Activated effector memory CD4-positive, alpha-beta T cell treated with Interleukin-2 at 50 U/mL for 16 hours (primary cell): ENCODE data around the gene TMEM63B.
"Not testable (repeated sequence)": the region's sequence is repeated elsewhere in the genome, so short reads cannot be mapped to it uniquely, and the experiment has no call there.

ENCODE experiments used
- DNase-seq: peaks from one replicate; pipeline ENCODE4 v3.0.0-alpha.2; 2020

The TMEM63B gene

DNA sequence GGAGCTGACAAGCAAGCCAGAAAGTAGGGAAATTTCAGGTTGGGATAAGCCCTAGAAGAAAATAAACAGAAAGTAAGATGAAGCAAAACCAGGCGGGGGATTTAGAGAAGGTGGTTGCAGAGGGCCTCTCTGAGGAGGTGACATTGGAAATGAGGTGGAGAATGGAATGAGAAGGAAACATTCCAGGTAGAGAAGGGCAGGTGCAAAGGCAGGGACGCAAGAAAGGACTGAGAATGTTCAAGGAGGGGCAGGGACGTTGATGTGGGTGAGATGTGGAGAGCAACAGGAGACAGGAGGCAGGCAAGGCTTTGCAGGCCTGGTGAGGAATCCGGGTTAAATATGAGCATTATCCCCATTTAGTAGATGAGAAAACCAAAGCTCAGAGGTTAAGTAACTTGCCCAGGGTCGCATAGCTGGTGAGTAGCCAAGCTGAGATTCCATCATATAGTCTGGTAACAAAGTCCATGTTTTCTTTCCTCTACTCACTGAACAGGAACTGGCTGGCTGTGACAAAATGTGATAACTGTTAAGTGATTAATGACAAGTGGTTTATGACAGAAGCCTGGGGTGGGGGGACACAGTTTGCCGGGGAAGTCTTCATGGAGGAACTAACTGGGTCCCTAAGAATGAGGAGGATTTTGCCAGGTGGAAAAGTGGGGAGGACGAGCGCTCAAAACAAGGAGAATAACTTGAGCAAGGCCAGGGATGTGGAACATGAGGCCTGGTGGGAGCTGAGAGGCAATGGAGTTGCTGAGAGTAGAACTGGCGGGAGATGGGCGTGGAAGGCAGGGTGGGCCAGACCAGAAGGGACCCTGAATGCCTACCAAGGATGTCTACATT is 32.7 kb upstream of the TMEM63B start:
- no peak for DNase-seq

DNA sequence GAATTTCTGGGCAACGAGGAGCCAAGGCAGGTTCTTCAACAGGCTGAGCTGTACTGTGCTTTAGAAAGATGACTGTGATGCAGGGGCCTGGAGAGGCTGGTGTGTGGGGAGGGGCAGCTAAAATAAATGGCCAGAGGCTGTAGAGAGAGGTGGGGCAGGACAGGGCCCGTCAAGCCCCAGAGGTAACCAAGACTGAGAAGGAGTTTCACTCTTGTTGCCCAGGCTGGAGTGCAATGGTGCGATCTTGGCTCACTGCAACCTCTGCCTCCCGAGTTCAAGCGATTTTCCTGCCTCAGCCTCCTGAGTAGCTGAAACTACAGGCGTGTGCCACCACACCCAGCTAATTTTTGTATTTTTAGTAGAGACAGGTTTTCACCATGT is 32.1 kb upstream of the TMEM63B start:
- not testable (repeated sequence) for DNase-seq

DNA sequence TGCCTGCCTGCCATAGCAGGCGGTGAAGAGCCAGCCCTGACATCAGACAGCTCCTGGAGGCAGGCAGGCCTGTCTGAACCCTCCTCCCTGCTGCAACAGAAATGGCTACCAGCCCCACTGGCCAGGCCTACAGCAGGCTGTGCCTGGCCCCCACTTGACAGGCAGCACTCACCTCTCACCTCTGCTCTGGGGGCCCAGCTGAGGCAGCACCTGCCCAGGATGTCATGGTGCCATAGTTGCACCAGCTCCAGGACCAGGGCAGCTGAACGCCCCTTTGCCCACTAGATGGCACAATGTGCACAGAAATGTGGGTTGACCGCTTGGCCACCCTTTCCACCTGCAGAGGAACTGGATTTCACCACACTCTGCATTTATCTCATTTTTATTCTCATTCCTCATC is 30.7 kb upstream of the TMEM63B start:
- peak; percentile 55 for DNase-seq

DNA sequence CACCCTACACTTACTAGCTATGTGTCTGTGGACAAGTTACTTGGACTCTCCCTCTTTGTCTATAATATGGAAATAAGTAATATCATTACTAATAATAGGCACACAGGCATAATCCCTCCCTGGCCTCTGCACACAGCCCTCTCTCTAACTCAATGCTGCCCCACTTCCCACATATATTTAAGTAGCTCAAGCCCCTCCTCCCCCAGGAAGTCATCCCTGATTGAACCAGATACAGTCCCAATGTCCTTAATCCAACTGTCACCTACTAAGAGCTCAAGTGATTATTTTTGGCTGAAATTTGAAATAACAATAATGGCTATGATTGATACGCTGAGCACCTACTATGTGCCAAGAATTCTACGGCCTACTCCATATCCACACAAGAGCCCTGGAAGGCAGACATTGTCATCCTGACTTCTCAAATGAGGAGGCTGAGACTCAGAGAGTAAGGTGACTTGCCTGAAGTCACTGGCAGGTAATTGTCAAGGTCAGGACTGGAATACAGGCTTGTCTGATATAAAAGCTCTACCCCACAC is 29.5 kb upstream of the TMEM63B start:
- no peak for DNase-seq

DNA sequence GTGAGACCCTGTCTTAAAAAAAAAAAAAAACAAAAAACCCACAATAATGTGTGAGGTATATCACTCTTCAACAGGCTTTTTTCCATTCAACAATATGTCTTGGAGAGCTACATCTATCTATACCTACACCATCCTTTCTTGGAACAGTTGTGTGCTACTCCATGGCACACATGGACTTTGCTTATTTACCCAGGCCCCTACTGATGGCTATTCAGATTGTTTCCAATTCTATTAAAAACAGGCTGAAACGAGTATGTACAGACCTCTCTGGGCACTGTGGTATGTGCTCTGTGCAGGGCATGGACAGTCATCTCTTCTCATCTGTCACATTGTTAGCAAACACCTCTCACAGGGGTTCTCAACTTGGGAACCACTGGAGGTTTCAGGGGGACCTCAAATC is 28.2 kb upstream of the TMEM63B start:
- DNase-seq = no peak

DNA sequence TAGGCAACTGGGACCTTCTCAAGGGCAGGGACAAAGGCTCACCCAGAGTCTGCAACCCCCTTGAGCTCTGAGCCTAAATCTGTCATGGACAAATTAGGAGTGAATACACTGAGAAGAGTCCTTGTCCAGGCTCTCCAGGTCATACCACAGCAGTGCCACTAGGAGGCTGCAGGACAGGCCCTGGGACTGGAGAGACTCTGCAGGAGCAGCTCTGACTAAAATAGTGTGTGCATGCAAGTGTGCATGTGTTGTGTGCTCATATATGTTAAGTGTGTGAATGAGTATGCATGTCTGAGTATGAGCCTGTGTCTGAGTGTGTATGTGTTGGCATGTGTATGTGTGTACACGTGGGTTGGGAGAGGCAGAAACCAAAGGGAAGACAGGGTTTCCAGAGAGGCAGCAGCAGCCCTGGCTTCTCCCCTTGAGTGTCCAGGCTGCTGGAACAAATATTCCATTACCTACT is 27.2 kb upstream of the TMEM63B start:
- no peak for DNase-seq

DNA sequence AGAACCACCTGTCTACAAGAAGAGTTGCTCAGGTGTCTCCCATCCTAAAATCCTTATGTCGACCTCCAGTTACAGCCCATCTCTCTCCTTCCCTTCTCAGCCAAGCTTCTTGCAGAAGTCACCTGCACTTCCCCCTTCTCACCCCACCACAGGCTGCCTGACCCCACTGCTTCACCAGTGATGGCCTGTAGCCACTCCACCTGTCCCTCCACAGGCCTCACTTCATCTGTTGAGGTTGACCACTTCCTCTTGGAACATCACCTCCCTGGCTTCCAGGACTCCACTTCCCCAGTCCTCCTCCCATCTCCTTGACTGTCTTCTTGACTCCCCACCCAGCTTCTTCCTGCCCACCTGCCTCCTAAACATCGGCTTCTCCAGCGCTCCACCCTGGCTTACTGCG is 25.5 kb upstream of the TMEM63B start:
- DNase-seq = no peak

DNA sequence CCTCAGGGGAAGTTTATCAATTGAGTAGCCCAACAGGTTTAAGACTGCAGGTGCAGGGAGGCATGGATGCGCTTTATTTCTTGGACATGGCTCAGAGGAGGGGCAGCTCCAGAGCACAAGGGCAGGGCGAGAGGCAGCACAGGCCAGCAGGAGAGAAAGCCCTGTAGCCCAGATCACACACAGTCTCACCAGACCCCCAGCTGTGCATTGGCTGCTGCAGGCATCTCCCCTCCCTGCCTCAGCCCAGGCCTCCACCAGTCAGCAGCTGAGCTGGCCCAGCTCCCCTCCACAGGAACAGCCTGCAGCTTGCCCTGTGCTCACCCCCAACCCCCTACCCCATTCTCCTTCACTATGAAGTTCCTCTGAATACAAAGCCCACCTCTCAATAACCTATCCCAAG is 24.8 kb upstream of the TMEM63B start:
- DNase-seq = no peak

DNA sequence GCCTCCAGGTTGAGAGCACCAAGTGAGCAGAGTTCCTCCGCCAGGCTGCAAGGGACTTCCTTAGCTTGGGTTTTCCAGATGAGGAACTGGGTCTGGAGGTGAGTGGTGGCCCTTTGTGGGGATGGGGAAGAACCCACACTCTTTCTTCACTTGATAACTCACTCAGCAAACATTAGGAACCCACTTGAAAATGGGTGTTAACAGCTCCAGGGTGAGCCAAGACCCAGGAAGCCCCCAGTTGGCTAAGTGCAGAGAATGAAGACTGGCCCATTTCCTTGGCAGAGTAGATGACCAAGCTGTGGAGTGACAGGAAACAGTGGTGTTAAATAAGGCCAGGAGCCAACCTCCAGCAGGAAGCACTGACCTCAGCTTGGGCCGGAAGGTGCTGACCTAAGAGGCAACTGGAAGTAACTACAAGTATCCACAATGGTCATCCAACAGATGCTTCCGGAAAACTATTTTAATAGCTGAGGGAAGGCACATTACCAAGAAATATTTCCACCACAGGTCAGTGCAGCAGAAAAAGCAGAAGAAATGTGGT is 22.8 kb upstream of the TMEM63B start:
- DNase-seq = no peak

DNA sequence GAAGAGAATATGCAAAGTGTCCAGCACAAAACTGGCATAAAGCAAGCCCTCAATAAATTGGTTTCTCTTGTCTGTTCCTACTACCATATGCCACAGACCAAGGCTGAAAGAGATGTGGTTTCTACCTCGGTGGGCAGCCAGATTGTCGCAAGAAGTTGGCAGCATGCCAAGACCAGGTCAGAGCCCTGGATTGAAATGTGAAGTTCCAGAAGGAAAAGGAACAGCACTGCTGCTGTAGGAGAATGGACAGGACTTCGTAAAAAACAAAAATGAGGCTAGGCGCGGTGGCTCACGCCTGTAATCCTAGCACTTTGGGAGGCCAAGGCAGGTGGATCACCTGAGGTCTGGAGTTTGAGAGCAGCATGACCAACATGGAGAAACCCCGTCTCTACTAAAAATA is 22.2 kb upstream of the TMEM63B start:
- DNase-seq = no peak

DNA sequence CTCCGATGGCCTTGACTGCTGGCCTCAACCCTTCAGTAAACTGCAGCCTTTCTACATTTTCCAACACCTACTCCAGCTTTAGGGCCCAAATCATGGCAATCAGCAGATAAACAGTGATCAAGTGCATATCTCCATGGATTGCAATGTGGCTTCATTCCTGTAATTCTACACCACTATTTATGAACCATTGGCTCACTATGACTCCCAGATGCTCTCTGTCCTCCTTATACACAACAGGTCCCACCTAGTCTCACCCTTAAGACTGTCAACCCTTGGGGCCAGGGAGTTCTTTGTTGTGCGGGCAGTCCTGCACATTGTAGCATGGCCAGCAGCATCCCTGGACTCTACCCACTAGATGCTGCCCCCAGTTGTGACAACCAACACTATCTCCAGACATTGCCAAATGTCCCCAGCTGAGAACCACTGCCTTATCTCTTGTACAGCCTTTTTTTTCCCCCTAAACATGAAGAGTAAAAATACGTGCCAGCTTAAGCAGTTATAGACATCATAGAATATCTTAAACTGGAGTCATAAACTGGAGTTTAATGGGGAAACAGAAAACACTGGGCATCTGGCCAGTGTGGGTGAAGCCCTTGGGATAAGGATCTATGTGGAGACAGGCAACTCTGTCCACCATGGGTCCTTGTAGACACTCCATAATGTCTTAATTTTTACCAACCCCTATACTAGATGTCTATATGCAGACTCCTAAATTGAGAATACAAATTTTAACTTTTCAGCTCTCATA is 21.2 kb upstream of the TMEM63B start:
- DNase-seq = no peak

DNA sequence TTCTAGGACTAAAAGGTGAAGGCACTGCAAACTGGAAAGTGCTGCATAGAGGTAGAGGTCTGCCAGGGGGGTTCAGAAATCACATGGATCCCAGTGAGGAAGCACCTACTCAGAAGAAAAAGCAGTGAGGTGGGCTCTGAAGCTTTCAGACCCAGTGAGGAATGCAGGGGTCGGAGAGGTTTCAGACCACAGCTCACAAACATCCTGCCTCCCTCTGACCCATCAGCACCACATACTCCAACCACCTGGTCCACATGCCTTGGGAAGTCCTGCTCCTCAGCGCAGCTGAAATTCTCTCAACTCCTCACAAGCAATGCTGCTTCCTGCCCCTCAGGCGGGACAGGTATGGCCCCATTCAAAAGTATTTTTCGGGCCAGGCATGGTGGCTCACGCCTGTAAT is 20.3 kb upstream of the TMEM63B start:
- DNase-seq = no peak

DNA sequence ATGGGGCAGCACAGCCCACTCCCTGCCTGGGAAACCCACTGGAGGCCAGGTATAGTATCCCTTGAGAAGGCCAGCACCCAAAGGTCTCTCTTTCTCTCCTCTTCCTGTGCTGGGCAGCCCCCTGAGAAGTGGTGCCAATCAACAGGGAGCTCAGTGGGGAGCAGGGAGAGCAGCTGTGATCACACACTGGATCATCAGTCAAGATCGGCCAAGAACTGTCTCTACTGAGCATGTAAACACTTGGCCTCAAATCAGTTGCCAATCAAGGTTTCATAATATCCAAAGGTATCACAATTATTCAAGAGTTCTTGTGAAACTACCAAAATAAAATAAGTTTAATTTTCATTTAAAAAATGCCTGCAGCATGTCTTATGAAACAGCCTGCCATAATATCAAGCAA is 18.9 kb upstream of the TMEM63B start:
- no peak for DNase-seq

DNA sequence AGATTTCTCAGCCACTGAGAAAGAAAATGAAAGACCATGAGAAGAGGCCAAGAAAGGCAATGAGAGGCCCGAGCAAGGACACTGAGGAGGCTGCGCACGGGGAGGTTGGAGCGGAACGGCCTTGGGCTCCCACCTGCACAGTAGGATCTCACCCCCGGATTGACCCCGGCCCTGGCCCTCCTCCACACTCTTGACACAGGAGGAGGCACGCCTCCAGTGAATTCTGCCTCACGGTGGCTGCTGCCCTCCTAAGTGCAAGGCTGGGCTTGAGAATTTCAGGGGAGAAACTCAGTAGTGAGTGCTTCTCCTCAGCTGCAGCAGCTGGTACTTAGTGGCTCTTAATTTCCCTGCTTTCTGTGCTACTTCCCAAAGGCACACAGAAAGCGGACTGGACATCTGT is 18.1 kb upstream of the TMEM63B start:
- no peak for DNase-seq

DNA sequence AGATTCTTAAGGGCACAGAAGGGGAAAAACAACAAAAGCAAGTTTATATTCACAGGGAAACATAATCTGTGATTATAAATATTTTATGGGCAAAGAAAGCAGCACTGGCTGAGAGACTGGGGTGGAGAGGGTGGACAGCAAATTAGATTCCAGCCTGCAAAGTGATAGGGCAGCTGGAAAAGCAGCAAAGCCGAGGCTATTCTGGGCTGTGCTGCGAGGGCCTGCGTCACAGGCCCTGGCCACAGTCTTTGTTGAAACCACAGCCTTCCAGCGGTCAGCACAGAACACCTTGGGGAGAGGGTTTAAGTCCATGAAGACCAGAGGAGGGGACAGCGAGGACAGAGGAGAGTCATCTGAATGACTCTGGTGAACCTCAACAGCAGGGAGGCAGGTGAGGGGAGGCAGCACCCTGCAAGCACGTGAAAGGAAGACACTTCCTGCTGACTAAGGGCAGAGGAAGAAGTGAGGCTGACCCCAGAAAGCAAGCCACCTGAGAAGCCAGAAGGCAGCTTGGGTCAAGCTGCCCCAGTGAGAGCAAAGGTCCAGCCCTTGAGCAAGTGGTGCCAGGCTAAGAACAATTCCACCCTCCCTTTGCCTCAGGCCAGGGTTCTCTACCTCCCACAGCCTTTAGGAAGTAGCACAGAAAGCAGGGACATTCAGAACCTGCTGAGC is 17.2 kb upstream of the TMEM63B start:
- DNase-seq = no peak

DNA sequence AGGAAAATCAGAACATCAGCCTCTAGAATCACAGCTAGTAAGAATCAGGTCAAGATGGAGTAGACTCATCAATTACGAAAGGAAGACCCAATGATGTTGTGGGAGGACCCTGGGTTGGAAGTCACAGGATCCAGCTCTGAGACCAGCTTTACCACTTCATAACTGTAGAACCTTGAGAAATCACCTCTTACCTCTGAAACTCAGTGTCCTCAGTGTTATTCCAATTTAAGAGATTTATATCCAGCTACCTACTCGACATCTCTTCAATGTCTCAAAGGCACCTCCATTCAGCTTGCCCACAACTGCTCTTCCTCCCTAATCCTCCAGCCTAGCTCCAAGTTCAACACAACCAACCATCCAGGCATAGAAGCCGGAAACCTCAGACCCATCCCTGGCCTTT is 16.4 kb upstream of the TMEM63B start:
- no peak for DNase-seq

DNA sequence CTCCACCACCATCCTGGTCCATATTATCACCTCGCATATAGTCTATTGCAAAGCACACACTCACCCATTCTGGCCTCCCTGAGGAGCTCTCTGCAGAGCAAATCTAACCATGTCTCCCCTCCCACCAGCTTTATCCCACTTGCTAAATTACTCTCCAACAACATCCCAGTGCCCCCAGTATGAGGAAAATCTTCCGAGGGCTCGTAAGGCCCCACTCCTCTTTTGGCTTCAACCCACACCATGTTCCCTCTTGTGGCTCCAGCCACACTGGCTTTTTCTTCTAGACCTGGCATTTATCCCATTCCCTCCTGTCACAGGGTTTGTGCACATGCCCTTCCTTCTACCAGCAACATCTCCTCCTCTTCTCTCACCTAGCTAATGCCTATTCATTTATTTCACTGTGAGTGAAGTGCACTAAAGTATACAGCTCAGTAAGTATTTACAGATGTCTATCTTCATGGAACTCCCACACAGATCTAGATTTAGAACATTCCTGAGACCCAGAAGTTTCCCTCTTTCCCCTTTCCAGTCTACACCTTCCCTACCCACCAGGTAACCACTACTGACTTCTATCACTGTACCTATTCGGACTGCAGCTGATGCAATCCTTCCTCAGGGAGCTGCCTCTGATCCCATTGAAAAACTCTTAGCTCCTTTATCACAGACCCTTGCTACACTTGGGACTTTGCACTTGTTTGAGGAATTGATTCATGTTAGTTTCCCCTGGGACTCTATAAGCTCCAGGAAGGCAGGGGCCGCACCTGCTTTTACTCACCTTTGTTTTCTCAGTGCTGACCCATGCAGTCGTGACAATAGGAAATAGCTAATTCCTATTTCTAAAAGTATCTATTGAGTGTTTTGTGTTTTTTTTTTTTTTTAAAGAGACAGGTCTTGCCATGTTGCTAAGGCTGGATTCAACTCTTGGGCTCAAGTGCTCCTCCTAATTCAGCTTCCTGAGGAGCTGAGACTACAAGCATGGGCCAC is 15.6 kb upstream of the TMEM63B start:
- no peak for DNase-seq

DNA sequence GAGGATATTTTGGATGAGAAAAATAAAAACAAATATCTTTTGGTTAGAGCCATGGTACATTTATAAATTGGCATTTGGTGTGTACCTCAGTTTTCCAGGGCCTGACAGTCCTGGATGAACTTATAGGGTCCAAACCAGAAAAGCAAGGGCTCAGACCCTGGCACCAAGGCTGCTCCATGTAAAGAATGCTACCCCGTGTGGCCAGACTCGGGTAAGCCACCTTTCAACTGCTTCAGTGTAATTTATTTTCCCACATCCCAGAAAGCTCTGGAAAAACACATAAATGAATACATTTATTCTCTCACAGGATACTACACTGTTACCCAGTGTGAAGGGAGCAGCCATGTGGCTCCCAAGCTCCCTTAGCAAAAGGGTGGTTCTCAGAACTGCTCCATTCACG is 13.9 kb upstream of the TMEM63B start:
- DNase-seq = no peak

DNA sequence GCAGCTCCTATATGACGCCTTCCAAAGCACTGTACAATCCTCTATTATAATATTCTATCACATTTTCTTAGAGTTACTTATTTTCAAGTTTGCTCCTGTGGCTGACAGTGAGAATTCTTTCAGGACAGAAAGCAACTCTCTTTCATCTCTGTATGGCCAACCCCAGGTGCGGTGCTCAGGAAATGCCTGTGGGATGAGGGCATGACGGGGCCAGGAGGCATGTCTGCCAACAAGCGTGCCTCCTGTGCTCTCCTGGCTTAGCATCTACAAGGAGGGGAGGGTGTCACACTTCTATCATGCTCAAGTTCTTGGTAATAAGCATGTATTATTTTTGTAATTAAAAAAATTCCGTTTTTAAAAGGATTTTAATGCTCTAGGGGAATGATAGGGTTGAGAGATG is 11.5 kb upstream of the TMEM63B start:
- no peak for DNase-seq

DNA sequence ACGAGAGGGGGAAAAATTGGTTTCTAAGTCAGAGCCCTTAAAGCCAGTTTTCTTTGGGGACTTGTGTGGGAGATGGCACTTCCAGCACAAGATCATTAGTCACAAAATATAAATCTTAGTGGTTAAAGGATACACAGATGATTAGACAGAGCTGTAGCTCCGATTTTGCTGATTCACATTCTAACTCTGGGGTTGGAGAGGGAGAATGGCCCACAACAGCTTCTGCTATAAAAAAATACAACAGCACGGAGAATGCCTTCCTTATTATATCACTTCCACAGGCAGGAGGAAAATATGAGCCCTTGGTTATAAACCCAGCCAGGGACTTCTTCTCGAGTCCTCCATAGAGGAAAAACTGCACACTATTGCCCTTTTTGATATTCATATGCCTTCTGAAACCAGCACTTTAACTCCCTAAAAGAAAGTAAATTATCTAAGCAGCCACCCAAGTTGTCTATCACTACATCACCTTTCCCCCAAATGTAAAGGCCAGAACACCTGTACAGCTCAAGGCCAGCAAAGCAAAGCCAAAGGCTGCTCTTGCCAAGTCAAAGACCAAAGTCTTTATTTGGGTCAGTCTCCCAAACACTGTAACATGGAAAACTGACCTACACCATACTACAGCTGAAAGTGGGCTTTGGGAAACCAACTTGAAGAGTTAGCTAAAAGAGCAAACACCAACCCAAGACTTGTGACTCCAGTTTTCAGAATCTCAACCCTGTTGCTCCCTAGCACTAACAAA is 10.5 kb upstream of the TMEM63B start:
- no peak for DNase-seq

DNA sequence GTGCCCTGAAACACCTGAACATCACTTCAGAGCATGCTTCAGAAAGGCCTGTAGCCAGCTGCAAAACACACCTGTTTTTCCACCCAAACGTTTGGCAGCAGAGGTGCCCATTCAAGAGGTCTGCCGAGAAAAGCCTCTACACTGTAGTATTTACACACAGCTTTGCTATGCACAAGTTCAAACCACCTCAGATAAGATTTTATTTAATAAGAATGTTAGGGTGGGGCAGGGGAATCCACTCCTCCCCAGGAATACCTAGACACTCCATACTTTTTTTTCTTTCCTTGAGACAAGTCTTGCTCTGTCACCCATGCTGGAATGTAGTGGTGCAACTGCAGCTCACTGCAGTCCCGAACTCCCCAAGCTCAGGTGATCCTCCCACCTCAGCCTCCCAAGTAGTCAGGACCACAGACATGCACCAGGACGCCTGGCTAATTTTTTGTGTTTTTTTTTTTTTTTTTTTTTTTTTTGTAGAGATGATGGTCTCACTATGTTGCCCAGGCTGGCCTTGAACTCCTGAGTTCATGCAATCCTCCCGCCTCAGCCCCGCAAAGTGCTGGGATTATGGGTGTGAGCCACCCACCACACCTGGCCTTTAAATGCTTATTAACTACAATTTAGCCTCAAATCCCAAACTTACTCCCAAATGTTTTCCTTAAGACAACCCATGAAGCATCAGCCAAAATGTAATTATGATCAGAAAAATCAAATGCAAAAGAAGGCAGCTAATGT is 9.8 kb upstream of the TMEM63B start:
- DNase-seq = no peak
